ENCODE results near the gene LAMC2. TPM values are rescaled to one million over a fixed set of nuclear protein-coding genes. Genes with fewer than 3 reads are reported as not detected.

The LAMC2 gene
- total and polyA plus RNA-seq, 10 of the 15 experiments (the other 5 are each of a cell fraction or from before 2014, with no cell fraction given), result 0.27 to 1.5 (median 0.92) TPM

GRCh38 chr1:183274836-183275235, 88.8 kb downstream of the LAMC2 start (continued):
- TF ChIP-seq REST (IDR thresholded peaks at IDR 0.05; ENCODE audit: low read depth, low read length) (no peak), E2F8 (IDR thresholded peaks at IDR 0.05; ENCODE audit: low read depth, partially characterized antibody) (no peak)

- ChIA-PET RAD21 (ENCODE audit: unreplicated experiment) (interaction anchor here (0.6 to 1.7 kb wide), 3 partner anchors 44 to 204 kb away, joined by 3 to 9 read pairs (median 4); no protein-coding TSS in a partner anchor), POLR2A (interaction anchor here (1.2 kb wide), 1 partner anchor 26 kb away, joined by 3 read pairs; no protein-coding TSS in a partner anchor), CTCF (interaction anchor here (1.1 to 9.3 kb wide), 4 partner anchors 8 to 48 kb away, joined by 3 to 146 read pairs (median 6); no protein-coding TSS in a partner anchor), SMC1A (ENCODE audit: uncharacterized antibody, unreplicated experiment) (interaction anchor here (0.8 to 1.9 kb wide), 4 partner anchors 26 to 90 kb away, joined by 3 to 10 read pairs (median 6); no protein-coding TSS in a partner anchor)
- Histone ChIP-seq H3K9ac (ENCODE audit: control insufficient read depth, insufficient read depth, low read length) (no peak overlapping the region), H3K79me2 (ENCODE audit: control insufficient read depth, insufficient read depth, low read length) (no peaks in the 10 kb centered on the region), H3K4me2 (ENCODE audit: control insufficient read depth, insufficient read depth) (no peak overlapping the region), H3K4me1 (ENCODE audit: control insufficient read depth, insufficient read depth, low read length) (no peaks in the 10 kb centered on the region; the same call in 1 of the 2 replicates), H3K9me3 (replicated peaks; ENCODE audit: control insufficient read depth, insufficient read depth, low read length) (no peaks in the 10 kb centered on the region), H4K20me1 (ENCODE audit: control insufficient read depth, insufficient read depth) (no peaks in the 10 kb centered on the region), H3K27ac (ENCODE audit: control insufficient read depth, insufficient read depth) (no peak overlapping the region), H3K27me3 (replicated peaks in 1 of 2; ENCODE audit: control insufficient read depth in 2 of 2, insufficient read depth in 2 of 2, low read length in 1 of 2) (no peaks in the 10 kb centered on the region), H2AFZ (ENCODE audit: control insufficient read depth, low read depth, low read length) (no peak overlapping the region), H3K36me3 (ENCODE audit: control insufficient read depth in 2 of 2, insufficient read depth in 2 of 2, low read length in 1 of 2) (no peaks in the 10 kb centered on the region), H3K4me3 (no peak overlapping the region)
- 11% methylated on average over 3 of the region's 3 CpGs for WGBS (ENCODE audit: insufficient coverage, insufficient replicate concordance, low lambda C conversion rate, missing lambda C conversion rate)
- DNase-seq (ENCODE audit: low read depth, low spot score) (no peak), FAIRE-seq (no peak), ATAC-seq (no peak)
- intact Hi-C loops (cut with micrococcal nuclease; ENCODE audit: unreplicated experiment), result loop anchor here (10.0 kb wide), 1 partner anchor 61 kb away; no protein-coding TSS in a partner anchor
- BruUV-seq (replicated peaks), result no TSS peak
- in situ Hi-C loops (cut with MboI), result no loop called here
- TF ChIP-seq, protein P1, sequence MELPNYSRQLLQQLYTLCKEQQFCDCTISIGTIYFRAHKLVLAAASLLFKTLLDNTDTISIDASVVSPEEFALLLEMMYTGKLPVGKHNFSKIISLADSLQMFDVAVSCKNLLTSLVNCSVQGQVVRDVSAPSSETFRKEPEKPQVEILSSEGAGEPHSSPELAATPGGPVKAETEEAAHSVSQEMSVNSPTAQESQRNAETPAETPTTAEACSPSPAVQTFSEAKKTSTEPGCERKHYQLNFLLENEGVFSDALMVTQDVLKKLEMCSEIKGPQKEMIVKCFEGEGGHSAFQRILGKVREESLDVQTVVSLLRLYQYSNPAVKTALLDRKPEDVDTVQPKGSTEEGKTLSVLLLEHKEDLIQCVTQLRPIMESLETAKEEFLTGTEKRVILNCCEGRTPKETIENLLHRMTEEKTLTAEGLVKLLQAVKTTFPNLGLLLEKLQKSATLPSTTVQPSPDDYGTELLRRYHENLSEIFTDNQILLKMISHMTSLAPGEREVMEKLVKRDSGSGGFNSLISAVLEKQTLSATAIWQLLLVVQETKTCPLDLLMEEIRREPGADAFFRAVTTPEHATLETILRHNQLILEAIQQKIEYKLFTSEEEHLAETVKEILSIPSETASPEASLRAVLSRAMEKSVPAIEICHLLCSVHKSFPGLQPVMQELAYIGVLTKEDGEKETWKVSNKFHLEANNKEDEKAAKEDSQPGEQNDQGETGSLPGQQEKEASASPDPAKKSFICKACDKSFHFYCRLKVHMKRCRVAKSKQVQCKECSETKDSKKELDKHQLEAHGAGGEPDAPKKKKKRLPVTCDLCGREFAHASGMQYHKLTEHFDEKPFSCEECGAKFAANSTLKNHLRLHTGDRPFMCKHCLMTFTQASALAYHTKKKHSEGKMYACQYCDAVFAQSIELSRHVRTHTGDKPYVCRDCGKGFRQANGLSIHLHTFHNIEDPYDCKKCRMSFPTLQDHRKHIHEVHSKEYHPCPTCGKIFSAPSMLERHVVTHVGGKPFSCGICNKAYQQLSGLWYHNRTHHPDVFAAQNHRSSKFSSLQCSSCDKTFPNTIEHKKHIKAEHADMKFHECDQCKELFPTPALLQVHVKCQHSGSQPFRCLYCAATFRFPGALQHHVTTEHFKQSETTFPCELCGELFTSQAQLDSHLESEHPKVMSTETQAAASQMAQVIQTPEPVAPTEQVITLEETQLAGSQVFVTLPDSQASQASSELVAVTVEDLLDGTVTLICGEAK (IDR thresholded peaks at IDR 0.05; ENCODE audit: borderline replicate concordance), result no peak
- TF ChIP-seq GABPA (IDR thresholded peaks at IDR 0.05; ENCODE audit: low read depth) (no peak), RAD51 (IDR thresholded peaks at IDR 0.05) (no peak), ZZZ3 (IDR thresholded peaks at IDR 0.05; ENCODE audit: control insufficient read depth, insufficient read length, low read depth) (no peak), ZSCAN29 (IDR thresholded peaks at IDR 0.05) (no peak), NFYB (IDR thresholded peaks at IDR 0.05; ENCODE audit: insufficient read depth, low read depth, low read length) (no peak), ZNF217 (IDR thresholded peaks at IDR 0.05) (no peak), TARDBP (IDR thresholded peaks at IDR 0.05; ENCODE audit: borderline replicate concordance) (no peak), SMARCA5 (IDR thresholded peaks at IDR 0.05) (no peak)
These were observed 89.3 kb downstream of the LAMC2 start for GRCh38 chr1:183275322-183275721.
